ENCODE results near the gene CACNA1C. TPM values are rescaled to one million over a fixed set of nuclear protein-coding genes. Genes with fewer than 3 reads are reported as not detected.

The CACNA1C gene
- total RNA-seq, 6 donors from 2014 or later: 5.2 to 45.1 (median 8.8) TPM

DNA sequence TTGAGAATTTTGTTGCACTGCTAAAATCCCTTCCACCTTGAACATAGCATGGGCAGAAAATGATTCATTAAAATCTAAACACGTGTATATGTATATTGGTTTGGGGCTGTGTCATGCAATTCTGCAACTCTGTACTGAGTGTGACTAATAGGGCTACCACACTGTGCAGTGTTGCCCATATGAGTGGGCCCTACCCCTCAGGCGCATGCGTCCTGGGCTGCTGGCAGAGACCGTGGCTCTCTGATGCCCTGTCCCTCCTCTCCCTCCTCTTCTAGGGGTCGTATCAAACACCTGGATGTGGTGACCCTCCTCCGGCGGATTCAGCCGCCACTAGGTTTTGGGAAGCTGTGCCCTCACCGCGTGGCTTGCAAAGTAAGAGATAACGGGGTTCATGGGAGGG, 613.6 kb downstream of the CACNA1C start:
- DNase-seq (no peak), ATAC-seq (ENCODE audit: low FRiP score in 2 of 2) (peak in 1 of 2 donors; percentile 32)
- H3K27ac ChIP-seq: no peak overlapping the region
- TF ChIP-seq EP300 (IDR thresholded peaks at IDR 0.05): no peak
- no peak for TF ChIP-seq CTCF (IDR thresholded peaks at IDR 0.05)
- no peak for TF ChIP-seq POLR2AphosphoS5 (IDR thresholded peaks at IDR 0.05)
- no peak for TF ChIP-seq POLR2A (IDR thresholded peaks at IDR 0.05)
- H3K36me3 ChIP-seq: peaks cover 0 to 4% (median 0%) of the 10 kb centered on the region in 4 donors
- WGBS, 2 donors: 87 to 88% methylated on average over 11 of the region's 11 CpGs
- no peaks in the 10 kb centered on the region for H3K4me1 ChIP-seq
- no peak overlapping the region for H3K4me3 ChIP-seq
- H3K27me3 ChIP-seq: no peaks in the 10 kb centered on the region
- H3K9me3 ChIP-seq: no peaks in the 10 kb centered on the region

- TF ChIP-seq POLR2AphosphoS5 (IDR thresholded peaks at IDR 0.05) (no peak), CTCF (IDR thresholded peaks at IDR 0.05) (no peak), EP300 (IDR thresholded peaks at IDR 0.05) (no peak), POLR2A (IDR thresholded peaks at IDR 0.05) (no peak)
- Histone ChIP-seq H3K4me3 (no peak overlapping the region), H3K4me1 (no peaks in the 10 kb centered on the region), H3K27ac (no peak overlapping the region), H3K9me3 (no peaks in the 10 kb centered on the region), H3K36me3 (peaks cover 0 to 4% (median 0%) of the 10 kb centered on the region in 4 donors), H3K27me3 (no peaks in the 10 kb centered on the region)
- no peak for DNase-seq
- 87 to 100% methylated on average over 3 of the region's 3 CpGs for WGBS, 2 donors
- no peak for ATAC-seq (ENCODE audit: low FRiP score in 2 of 2)
Measured at GRCh38 chr12:2666846-2667245, 614.1 kb downstream of the CACNA1C start.

DNA sequence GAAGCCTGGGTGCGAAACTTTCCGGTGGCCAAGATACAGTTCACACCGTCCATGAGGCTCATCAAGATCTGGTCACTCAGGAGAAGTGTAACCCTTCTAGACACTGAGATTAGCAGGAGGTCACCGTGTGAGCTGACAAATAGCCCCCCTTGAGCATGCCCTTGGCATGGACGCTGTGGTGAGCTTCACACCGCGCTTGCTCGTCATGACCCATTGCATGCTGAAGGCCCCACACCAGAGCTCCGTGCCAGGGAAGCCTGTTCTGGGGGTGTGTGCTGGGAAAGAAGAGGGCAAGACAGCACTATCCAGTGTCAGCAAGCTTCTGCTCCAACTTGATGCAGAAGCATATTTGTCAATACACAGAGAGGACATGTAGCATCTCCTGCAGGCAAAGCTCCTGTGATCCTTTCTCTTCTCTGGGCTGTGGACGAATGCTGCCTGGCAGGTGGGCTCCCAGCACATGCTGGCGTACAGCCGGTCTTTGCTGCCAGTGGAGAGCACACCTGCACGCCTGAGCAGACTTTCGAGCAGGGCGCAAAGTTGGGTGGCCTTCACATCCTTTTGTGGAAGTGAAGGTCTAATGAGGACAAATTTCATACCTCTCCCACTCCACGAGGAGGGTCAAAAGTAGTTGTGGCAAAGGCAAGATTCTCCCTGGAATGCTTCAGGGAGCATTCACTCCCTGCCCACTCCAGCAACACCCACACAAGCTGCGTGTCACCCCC, 615.1 kb downstream of the CACNA1C start:
- 87 to 88% methylated on average over 9 to 17 of the region's 17 CpGs for WGBS, 2 donors
- no peak for DNase-seq

GRCh38 chr12:2668816-2669215, 616.0 kb downstream of the CACNA1C start:
- Histone ChIP-seq H3K4me1 (no peaks in the 10 kb centered on the region), H3K9me3 (no peaks in the 10 kb centered on the region), H3K27me3 (no peaks in the 10 kb centered on the region), H3K27ac (no peak overlapping the region), H3K4me3 (no peak overlapping the region), H3K36me3 (peaks cover 0 to 4% (median 0%) of the 10 kb centered on the region in 4 donors)
- DNase-seq: no peak
- 89 to 91% methylated on average over 14 to 17 of the region's 17 CpGs for WGBS, 2 donors
- no peak for TF ChIP-seq POLR2AphosphoS5 (IDR thresholded peaks at IDR 0.05)
- TF ChIP-seq CTCF (IDR thresholded peaks at IDR 0.05): no peak
- no peak for TF ChIP-seq EP300 (IDR thresholded peaks at IDR 0.05)
- TF ChIP-seq POLR2A (IDR thresholded peaks at IDR 0.05): no peak
- no peak for ATAC-seq (ENCODE audit: low FRiP score in 2 of 2)

More for the DNA sequence above, 615.1 kb downstream of the CACNA1C start:
- Histone ChIP-seq H3K27me3 (no peaks in the 10 kb centered on the region), H3K9me3 (no peaks in the 10 kb centered on the region), H3K4me1 (no peaks in the 10 kb centered on the region), H3K36me3 (peaks cover 0 to 4% (median 0%) of the 10 kb centered on the region in 4 donors), H3K4me3 (no peak overlapping the region), H3K27ac (no peak overlapping the region)
- no peak for ATAC-seq (ENCODE audit: low FRiP score in 2 of 2)
- no peak for TF ChIP-seq POLR2A (IDR thresholded peaks at IDR 0.05)
- TF ChIP-seq POLR2AphosphoS5 (IDR thresholded peaks at IDR 0.05): no peak
- no peak for TF ChIP-seq EP300 (IDR thresholded peaks at IDR 0.05)
- TF ChIP-seq CTCF (IDR thresholded peaks at IDR 0.05): no peak

GRCh38 chr12:2669560-2669959, 616.8 kb downstream of the CACNA1C start:
- Histone ChIP-seq H3K27ac (no peak overlapping the region), H3K36me3 (peaks cover 0 to 4% (median 0%) of the 10 kb centered on the region in 4 donors), H3K4me3 (no peak overlapping the region), H3K4me1 (no peaks in the 10 kb centered on the region), H3K27me3 (no peaks in the 10 kb centered on the region), H3K9me3 (no peaks in the 10 kb centered on the region)
- no peak for TF ChIP-seq POLR2A (IDR thresholded peaks at IDR 0.05)
- TF ChIP-seq POLR2AphosphoS5 (IDR thresholded peaks at IDR 0.05): no peak
- no peak for TF ChIP-seq EP300 (IDR thresholded peaks at IDR 0.05)
- DNase-seq: no peak
- no peak for ATAC-seq (ENCODE audit: low FRiP score in 2 of 2)
- 89 to 90% methylated on average over 7 to 8 of the region's 8 CpGs for WGBS, 2 donors

Data from upper lobe of left lung (tissue), 6 donors.